HK-2 (cell line): ENCODE results near the gene APMAP.

Experiments
- DNase-seq: peaks from one replicate; pipeline ENCODE4 v3.0.0-alpha.2; 2018; ENCODE audit not compliant: unreplicated experiment

APMAP gene

DNA sequence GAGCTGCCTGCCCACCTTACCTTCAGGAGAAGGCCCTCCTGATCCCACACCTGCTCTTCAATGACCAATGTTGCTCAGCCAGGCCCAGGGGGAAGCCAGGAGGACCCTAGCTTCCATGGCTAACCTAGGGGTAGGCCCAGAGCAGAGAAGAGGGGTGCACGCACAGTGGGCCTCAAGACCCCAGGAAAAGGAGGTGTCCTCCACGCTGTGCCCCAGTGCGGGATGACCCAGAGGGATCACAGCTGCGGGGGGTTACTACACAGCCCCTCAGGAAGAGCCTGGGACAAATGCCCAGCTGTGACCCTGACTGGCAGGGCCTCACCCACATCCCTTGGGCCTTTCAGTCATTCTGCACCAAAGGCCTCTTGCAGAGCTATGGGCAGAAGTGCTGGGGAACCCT, 31.6 kb upstream of the APMAP start:
- DNase-seq, result no peak

DNA sequence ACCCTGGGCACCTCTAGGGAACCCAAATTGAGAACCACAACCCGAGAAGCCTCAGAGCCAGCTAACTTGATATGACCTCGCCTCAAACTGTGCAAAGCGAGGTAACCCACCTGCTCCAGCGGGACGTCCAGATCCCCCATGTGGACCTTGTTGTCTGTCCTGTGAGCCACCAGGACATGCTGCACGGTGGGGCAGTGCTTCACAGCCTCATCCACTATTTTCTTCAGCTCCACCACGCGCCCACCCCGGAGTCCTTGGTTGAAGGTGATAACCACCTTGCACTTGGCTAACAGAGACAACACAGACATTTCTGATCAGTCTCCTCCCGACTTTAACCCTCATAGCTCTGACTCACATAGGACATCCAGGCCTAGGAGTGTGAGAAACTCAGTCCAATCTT, 30.8 kb upstream of the APMAP start:
- no peak for DNase-seq

DNA sequence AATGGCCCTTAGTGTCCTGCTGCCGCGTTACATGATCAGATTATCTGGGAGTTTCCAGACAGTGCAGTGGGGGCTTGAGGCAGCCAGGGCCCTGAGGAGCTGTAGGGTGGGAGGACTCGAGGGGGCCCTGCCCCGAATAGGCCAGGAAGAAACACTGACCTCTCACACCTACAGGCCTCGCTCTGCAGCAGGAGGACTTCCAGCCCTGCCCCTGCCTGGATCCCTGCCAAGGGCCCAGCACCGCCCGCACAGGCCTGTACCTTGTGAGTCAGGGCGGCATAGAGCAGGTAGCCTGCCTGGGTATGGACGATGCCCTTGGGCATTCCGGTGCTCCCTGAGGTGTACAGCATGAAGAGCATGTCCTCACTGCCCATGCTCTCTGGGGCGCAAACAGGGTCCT, 30.1 kb upstream of the APMAP start:
- no peak for DNase-seq

DNA sequence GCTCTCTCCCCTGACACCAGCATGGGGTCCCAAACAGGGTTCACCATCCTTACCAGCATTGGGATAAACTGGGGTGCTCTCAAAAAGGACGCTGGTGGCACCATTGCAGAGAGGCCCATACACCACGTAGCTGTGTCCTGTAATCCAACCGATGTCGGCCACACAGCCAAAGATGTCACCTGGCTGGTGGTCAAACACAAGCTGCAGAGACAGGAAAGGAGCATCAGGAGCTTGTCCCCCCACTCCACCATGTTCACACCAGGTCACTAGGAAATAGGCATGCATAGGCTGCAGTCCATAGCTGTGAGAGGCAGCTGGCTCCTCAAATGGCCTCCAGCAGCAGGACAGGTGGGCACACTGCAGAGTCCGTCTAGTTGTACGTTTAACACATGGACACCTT, 28.8 kb upstream of the APMAP start:
- no peak for DNase-seq

DNA sequence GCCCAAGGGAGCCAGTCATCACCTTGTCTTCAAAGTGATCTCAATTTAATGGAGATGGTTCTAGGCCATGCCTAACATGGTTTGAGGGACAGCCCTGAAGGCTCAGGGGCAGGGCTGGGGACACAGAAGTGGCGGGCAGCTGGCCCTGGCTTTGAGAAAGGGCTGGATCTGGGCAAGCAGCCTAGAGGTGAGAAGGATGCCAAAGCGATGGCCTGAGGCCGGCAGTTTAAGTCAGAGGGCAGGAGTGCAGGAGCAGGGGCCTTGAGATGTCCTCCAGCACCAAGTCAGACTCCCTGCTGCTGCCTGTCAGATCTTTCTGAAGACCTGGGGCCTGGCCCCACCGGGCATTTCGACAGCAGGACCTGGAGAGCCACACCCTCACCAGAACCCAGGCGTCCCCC, 28.4 kb upstream of the APMAP start:
- DNase-seq, result no peak

DNA sequence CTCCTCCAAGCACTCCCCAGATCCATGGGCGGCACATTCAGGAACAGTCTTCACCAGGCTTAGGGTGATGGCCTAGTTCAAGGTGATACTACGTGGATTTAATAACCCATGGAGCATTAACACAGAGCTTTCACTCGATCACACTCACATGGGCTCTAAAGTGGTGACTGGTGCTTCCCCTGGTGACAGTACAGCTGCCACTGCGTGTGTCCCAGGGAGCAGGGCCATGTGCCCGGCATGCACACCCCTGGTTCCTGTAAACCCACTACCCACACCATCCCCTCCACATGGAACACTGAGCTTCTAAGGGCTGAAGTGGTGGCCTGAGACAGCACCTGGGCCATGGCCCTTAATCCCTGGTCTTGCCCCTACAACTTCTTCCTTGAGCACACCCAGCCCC, 27.8 kb upstream of the APMAP start:
- no peak for DNase-seq

DNA sequence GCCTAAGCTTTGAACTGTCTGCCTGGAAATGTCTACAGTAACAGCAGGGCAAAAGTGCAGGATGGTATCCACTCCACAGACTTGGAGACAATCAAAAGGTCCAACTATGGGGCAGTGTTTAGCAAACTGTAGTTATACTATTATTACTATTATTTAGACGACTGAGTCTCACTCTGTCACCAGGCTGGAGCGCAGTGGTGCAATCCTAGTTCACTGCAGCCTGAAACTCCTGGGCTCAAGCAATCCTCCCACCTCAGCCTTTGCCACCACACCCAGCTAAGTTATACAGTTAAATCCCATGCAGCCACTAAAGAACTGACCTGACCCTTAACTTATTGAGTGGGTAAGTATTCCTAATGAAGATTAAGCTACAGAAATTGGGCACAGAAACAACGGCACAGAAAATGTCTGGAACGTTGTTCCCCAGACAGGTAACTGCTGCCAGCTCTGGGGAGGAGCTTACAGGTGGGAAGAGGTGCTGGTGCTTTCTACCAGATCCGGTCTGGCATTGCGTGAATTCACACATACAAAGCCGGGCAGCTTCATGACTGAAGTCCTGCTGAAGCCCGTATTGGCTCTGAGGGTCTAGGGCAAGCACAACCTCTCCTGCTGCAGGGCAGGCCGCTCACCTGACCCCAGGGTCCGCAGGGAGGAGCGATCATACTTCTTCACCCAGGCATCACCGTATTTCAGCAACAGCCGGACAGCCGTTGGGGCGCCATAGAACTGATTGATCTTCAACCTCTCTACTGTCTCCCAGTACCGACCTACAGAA, 27.0 kb upstream of the APMAP start:
- no peak for DNase-seq

DNA sequence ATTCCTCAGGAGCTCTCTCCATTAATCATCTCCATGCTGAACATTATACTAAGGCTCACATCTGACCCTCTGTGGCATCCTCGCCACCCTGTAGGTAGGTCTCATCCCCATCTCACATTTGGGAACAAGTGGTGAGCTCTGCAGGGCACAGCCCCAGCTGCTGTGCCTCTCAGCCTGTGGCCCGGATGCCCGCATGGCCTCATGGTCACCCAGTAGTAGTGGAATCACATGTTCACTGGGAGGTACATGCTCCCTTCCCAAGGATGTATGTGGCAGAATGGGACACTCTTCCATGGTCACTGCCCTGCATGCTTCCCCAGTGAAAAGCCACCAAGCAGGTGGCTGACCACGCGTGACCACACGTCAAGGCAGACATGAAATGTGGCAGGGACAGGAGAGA, 26.3 kb upstream of the APMAP start:
- DNase-seq, result no peak

DNA sequence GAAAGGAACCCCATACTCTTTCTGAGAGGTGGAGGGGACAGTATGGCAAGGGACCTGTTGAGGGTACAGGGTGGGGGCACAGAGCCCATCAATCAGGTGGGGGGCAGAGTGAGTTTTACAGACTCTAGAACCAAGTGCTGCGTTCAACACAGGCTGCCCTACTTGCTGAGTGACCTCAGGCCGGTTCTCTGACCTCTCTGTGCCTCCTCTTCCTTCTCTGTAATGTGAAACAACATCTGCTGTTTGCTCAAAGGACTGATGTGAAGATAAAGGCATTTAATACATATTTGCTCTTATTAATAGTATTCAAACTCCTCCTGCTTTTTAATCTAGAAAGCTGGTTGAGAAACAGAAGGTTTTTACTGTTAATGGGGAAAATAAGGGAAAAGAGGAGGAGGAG, 25.9 kb upstream of the APMAP start:
- no peak for DNase-seq

DNA sequence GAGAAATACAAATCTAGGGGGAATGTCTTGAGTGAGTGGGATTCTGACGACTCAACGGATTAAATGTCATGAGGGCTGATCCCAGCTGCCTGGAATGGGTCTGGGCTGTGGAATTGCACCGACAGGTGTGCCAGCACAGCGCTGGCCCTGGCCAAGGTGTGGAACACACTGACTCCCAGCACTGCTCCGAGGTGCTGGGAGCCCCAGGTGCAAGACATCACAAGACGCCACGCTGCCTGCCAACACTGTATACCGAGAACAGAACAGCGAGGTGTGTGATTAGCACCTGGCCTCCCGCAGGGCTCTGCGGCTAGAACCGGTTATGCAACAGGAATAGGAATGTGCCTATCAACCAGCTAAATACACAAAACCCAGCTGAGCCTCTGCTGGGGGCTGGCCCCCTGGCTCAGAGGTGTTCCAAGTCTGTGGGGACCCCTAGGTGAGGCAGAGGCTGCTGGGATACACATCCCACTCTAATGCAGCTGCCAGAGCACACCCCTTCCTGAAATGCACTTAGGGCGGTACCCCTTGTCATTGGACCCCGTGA, 24.8 kb upstream of the APMAP start:
- DNase-seq, result no peak

DNA sequence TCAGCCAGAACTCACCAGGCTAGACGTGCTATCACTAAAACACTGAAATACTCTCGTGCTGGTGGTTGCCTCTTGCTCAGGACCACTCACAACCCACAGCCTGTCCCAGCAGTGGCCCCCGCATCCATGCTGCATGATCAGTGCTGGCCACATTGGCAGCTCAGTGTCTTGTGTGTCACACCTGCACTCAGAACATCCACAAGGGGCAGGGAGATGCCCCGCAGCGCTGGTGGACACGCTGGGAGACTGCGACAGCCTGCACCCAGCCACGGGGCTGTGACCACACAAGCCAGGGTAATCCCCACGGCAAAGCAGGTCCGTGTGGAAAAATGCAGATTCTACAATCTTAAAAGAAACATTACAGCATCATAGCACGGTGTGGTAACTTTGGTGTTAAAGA, 23.9 kb upstream of the APMAP start:
- no peak for DNase-seq

DNA sequence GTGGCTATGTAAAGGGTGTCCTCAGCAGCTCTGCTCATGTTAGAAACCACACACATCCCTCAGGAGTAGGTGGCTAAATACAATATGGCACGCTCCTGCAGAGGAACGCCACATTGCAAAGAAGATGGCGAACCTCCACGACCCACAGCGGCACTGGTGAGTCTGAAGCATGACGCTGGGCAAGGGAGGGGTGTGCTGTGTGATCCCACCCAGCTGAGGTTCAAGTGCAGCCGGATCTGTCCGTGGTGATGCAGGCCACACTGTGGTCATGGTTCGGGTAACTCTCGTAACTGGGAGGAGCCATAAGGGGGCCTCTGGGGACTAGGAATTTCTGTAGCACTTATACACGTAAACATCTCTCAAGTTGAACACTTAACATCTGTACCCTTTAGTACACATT, 23.4 kb upstream of the APMAP start:
- no peak for DNase-seq

DNA sequence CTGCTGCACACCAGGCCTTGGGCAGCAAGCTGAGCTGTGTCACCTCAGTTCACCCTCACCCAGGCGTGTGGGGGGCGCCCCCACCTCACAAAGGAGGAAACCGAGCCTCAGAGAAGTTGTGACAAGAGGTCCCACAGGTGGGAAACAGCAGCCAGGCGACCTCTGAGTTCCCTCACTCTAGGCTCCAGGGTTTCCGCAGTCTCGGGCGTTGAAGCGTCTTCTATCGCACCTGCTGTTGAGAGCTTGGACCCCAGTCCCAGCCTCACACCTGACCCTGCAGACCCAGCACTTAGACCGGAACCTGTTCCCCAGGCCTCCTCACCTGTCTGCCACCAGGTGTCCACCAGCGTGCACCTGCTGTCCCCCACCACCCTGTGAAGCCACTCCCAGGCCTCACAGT, 22.3 kb upstream of the APMAP start:
- no peak for DNase-seq

DNA sequence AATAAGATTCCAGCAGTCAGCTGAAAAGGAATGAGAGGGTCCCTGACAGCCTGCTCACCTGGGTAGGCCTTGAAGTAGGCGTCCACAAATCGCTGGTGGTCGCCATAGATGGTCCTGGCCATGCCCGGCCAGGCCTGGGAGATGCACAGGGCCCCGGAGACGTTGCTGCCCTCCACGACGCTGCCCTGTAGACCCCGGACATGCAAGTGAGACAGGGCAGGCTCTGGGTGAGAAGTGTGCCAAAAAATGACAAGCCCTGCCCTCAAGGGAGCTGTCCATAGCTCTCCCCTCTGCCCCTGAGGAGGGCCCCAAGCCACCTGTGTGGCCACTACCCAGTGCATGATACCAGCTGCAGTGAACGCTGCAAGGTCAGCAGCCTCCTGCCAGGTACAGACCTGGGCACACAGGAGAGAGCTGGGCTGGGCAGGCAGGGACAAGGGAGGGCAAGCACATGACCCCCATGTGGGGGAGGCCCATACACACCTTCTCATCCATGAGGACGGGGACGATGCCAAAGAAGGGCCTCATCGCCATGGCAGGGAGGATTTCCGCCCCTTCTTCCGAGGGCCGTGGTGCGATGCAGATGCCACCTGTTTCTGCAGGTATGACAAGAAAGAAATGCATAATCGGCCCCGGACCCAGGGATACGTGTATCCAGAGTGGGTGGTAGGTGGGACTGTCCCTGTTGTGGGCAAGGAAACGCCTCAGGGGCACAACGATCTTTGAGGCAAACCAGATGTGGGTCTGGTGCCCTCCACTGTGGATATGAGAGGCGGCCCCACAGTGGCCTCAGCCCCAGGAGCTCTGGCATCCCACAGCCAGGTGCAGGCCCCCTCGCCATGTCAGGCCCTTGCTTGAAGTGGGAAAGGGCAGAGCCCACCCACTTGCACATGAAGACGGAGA, 21.2 kb upstream of the APMAP start:
- no peak for DNase-seq

DNA sequence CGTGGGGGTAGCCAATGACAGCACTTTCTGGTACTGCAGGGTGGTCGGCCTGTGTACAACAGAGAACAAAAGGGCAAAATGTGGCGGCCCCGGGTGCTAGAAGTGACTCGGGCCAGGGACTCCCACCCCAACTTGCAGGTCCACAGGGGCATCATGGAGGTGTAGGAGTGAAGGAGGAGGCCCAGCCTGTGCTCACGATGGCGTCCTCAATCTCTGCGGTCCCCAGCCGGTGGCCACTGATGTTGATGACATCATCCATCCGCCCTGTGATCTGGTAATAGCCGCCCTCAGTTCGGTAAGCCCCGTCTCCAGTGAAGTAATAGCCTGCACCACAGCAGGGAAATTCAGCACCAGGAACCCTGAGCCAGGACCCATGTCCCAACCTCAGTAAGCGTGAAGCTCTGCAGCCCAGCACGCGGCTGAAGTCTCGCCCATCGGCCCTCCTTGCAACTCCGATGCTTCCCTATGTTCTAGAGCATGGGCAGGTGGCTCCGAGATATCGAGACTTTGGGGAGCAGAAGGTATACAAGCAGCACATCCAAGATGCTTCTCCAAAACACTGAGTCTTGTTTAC, 20.2 kb upstream of the APMAP start:
- no peak for DNase-seq

DNA sequence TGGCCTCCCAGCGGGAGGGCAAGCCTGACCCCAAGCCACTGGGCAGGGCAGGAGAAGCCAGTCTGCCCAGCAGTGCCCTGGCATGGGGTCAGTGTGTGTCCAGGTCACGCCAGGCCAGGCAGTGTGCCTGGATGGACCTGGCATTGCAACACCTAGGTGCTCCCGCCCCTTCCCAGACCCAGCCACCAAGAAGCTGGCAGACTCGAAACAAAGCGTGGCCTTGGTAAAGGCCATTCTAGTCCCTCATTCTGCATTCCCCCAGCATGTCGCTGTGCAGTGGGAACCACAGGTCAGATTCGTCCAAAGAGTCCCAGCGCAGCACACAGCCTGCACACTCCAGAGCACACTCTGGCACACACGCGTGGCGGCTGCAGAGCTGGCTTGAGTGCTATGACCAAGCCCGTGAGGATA, 19.3 kb upstream of the APMAP start:
- DNase-seq, result no peak

DNA sequence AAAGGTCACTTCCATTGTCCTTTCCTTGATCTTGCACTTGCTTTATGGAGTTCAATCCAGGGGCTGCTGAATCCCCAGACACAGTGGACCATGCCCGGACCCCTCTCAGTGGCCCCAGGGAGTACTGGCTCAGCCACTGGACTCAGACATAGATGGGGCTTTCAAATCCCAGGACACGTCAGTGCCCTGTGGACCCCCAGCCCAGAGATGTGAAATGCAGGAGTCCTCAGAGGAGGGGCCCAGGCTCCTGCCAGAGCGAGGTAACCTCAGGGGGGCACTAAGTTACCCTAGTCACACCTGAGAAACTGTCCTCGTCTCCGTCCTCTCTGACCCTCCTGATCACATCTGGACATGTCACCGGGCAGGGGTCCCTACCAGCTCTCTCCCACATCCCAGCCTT, 18.7 kb upstream of the APMAP start:
- no peak for DNase-seq

DNA sequence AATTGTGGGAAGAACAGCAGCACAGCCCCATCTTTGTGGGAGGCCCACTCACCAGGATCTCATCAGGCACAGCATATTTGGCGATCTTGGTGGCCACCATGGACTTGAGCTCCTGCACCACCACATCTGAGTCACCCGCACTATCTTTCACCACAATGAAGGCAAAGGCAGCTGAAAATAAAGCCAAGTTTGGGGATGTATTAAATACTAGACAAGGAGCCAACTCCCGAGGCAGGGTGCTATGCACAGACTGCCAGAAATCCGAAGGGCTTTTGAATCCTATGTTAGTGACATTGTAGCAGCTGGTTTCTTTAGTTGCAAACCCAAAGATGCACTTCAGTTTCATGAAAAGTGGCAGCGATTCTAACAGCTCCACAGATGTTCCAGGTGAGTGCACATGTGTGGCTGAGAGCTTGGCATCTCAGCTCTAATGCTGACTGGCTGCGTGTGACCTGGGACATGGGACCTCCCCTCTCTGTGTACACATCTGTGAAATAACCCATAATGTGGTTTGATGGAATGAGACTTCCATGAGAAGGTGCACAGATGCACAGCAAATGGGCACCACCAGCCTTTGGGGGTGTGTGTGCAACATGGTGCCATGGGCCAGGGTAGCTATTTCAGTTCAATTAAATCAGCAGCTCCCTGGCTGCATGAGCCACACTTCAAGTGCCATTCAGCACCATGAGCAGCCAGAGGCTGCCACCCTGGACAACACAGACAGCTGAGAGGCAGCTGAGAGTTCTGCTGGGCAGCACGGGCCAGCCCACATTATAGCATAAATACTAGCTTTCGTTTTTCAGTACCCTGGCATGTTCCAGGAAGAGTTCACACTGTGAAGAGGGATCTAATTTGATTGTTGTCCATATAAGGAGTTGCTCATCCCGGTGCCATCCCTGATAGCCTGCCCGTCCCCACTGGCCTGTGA, 16.9 kb upstream of the APMAP start:
- no peak for DNase-seq

DNA sequence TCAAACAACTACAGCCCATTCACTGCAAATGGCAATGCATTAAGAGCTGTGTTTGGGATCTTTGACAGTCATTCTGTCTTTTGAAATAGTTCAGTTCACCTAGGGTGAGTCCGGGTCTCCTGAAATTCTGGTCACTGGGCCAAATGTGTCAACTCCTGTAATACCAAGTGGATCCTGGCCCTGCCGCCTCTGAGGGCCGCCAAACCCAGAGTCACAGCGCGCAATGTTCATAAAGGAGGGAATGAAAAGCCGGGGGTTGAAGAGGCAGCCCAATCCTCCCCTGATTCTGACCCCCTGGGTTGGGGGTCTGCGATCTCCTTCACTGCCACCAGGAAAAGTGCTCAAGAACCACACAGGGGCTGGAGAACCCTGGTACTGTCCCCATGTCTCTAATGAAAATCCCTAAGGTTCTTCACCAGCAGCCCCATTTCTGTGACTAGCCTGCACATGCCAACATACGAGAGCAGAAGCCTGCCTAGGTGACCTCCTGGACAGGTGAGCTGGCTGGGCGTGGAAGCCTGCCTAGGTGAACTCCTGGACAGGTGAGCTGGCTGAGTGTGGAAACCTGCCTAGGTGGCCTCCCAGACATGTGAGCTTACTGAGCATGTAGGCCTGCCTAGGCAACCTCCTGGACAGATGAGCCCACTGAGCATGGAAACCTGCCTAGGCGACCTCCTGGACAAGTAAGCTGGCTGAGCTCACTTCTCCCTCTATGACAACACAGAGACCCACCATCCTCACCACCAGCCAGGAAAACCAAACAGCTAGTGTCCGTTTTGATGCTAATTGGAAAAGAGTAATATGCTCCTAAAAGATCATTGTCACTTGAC, 16.1 kb upstream of the APMAP start:
- no peak for DNase-seq

DNA sequence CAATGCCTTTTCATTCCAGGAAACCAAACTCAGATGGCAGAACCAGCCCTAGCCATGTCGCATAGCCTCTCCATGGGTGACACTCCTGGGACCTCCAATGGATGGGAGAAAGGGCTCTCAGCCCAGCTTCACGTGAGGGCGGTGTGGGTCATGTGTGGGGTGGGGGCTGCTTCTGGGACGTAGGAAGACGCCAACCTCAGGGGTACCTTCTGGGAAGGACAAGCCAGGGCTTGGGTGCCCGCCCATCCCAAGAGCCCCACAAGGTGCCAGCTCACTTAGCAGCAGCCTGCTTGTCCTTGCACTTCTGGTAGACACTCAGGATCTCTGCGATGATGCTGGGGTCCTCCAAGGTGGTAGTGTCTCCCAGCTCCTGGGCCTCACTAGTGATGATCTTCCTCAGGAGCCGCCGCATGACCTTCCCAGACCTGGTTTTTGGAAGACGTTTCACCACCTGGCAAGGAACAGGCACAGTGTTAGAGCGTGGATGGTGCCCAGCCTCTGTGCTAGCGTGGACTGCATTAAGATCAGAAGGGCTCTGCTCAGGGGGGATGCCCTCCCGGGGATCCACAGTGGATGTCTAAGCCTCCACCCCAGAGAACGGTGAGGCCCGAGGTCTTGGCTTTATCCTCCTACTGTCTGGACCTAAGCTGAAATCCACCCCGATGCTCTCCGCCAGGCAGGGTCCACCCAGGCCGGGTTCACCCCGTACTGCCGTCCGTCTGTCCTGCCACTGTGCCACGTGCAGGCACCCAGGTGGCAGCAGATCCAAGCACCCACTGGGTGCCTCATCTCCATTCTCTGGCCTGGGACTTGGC, 15.1 kb upstream of the APMAP start:
- no peak for DNase-seq
